GM18873 (cell line): Measurements from ENCODE around the gene CCL4L2.
"Not testable (repeated sequence)": the region's sequence is repeated elsewhere in the genome, so short reads cannot be mapped to it uniquely, and the experiment has no call there.

Source experiments
- ATAC-seq: cut with Tn5 transposase; IDR thresholded peaks from one replicate; pipeline ENCODE4 v1.9.1; 2021; ENCODE audit warnings: mild to moderate bottlenecking, moderate library complexity, moderate number of reproducible peaks; ENCODE audit not compliant: unreplicated experiment, low FRiP score

The CCL4L2 gene

DNA sequence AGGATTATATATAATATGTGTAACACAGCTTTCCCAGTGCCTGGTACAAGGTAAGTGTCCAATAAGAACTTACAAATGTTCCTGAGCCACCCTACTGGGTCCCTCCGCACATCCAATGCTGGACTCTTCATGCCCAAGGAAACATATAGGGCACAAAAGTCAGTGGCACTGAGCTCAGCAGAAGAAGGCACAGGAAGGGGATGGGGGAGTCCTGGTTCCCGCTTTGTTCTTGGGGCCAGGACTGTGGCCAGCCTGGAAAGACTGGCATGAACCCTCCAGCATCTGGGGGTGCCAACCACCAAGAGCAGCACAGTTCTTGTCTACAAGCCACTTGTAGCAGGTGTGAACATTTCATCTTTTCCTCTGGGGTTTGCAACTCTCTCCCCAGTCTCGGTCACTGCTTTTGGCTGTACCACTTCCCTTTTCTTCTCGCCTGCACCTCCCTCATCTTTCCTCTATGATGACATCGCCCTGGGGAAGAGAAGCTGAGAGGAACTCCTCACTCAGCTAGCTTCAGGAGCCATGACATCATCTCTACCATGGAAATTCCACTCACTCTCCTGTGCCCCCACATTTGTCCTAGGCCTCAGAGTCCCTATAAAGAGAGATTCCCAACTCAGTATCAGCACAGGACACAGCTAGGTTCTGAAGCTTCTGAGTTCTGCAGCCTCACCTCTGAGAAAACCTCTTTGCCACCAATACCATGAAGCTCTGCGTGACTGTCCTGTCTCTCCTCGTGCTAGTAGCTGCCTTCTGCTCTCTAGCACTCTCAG is at the start of gene CCL4L2:
TSS of gene CCL4L2 (plus strand) at position 625 of the 773 bp plus-strand sequence.
- ATAC-seq, result peak; percentile 59

DNA sequence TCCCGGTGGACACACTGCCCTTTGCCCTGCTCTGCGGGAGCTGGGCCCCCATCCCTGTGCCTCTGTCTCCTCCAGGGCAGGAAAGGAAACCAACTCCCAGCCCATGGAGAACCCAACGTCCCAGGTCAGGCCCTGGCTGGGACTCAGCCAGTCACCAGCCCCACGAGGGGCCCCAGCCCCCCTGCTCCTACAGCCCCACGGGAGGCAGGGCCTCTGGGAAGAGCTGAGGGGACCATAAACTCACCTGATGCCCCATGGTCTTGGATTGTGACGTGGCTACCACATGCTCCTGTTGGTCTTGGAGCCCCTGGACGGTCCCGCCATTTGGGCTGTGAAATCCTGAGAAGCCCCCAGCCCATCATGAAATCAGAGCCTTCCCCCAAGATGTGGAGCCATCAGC is 42.0 kb upstream of the CCL4L2 start:
- not testable (repeated sequence) for ATAC-seq

DNA sequence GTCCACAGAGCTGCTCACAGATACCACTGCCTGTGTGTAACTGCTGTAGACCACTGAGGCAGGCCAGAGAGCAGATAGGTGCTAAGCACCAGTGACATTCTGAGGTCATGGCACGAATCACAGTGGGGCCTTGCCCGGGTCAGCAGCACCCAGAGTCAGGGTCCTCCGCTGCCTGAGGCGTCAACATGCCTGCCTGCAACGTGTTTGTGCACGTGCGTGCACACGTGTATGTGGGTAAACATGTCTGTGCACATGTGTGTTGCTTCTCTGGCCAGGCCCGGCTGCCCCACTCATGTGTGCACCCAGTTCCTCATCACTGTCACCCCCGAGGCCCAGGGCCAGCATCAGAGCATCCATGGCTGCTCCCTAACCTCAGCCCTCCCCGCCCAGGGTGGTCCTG is 34.3 kb upstream of the CCL4L2 start, which contains the start of gene TBC1D3B:
TSS of gene TBC1D3B (minus strand) at position 101 of the 400 bp plus-strand sequence. CDS start 1,586 bp downstream, outside the sequence.
- ATAC-seq, result not testable (repeated sequence)

DNA sequence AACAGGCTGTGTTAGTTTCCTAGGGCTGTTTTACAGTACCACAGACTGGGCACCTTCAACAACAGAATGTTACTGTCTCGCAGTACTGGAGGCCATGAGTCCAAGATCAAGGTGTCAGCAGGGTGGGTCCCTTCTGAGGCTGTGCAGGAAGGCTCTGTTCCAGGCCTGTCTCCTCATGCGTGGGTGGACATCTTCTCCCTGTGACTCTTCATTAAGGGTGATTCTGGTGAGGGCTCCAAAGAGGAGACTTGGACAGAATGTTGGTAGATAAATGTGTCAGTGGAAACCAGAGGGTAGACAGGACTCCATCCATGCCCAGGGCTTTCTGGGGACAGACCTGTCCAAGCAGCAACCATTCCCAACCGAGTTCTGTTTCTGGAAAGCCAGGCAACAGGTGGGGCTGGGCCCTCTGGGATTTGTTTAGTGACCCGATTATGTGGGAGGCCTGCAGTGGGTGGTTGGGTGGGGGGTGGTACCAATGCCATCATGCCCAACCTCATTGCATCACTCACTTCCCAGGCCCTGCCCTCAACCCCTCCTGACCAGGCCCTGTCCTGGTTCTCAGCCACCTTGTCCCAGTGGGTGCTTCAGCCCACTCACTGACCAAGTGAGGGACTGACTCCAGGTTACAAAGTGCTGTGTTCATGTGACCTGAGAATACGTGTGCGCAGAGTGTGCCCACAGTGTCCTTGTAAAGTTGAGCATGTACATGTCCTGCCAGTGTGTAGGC is 29.3 kb upstream of the CCL4L2 start:
- ATAC-seq, result not testable (repeated sequence)

- no peak for ATAC-seq
Measured at GRCh38 chr17:36182176-36183000, 28.5 kb upstream of the CCL4L2 start.

GRCh38 chr17:36183001-36183971 is 27.6 kb upstream of the CCL4L2 start:
- ATAC-seq, result no peak

DNA sequence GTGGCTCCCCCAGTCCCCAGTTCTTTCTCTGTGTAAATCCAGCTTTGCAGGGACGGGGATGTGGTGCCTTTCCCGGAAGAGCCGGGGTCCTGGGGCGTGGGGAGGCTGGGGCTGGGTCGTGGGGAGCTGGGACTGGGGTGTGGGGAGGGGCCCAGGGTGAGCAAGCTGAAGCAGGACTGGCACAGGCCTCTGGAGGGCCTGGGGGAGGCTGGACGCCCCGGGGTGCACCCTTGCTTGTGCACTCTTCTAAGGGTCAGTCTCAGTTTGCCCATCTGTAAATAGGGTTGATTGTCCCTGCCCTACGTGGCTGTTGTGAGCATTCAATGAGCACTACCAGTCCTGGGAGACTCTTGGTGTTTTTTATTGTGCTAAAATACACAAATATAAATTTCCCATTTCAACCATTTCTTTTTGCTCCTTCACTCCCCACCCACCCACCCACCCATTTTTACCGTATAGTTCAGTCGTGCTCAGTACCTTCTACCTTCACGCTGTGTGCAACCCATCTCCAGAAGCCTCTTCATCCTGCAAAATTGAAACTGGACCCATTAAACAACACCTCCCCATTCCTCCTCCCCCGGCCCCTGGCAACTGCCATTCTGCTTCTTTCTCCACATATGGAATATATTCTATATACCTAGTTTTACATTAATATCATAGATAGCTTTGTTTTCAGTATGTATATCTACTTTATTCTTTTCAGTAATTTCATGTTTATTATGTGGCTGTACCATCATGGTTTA is 26.7 kb upstream of the CCL4L2 start:
- no peak for ATAC-seq

DNA sequence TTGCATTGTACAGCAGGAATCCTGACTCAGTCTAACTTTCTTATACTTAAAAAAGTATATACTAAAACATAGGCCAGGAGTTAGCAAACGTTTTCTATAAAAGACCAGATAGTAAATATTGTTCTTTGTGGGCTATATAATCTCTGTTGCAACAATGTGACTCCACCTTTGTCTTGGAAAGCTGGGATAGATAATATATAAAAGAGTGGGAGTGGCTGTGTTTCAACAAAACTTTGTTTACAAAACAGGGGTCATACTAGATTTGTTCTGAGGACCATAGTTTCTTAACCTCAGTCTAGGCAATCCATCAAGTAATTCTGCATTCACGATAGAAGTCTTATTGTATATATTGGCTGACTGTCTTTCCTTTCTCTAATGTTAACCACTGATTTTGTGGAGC is 25.4 kb upstream of the CCL4L2 start:
- no peak for ATAC-seq

DNA sequence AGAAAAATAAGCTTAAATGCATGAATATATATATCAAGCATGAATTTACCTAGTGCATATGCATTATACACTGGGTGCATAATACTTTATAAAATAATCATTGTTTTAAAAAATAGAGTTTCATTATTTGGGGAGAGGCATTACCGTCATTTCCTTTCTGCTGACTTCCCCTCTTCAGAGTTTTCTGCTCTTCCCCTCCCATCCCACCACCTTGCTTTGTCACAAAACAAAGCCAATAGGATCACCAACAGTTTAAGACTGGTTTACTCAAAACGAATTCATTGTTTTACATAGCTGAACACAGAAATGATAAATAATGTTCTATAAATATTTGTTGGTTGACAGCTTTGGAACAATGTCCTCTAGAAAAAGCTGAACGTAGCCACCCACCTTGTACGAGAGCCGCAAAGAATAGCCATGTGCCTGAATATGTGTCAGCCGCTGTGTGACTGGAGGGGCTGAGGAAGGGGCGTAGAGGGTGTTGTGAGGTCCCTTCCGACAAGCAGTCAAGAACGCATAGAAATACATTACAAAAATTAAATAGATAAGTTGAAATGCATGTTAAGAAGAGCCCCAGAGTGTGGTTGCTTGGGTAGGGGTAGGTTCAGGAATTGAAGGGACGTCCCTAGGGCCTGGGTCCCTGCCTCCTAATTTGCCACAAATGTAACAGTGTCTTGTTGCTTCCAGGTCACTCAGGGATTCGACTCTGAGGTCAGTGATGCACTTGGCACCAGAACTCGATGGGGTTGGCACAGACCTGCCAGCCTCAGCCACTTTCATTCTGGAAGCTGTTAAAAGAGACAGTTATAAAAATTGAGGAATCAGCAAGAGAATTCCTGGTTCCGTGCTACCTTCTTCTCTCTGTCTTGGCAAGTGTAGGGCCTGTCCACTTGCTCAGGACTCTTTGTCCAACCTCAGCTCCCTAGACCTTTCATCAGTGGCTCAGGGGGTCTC is 23.8 kb upstream of the CCL4L2 start:
- ATAC-seq, result not testable (repeated sequence)

- not testable (repeated sequence) for ATAC-seq
Measured at GRCh38 chr17:36187943-36188665, 22.8 kb upstream of the CCL4L2 start.

DNA sequence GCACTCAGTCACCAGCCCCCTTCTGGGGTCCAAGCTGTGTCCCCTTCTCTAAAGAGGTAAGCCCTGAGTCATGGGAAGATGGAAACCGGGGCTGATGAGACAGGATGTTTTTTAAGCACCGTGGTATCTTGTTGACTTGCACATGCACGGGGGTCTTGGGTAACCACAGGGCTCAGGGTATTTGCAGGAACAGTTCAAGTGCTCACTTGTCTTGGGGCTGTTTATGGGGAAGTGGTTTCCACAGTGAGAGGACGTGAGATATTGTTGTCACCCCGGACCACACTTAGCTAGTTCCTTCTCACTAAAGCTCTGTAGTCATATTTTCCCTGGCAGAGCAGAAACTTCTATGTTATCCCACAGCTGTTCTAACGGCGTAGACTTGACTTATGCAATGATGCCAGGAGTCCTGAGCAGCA is 22.0 kb upstream of the CCL4L2 start:
- no peak for ATAC-seq

- not testable (repeated sequence) for ATAC-seq
Measured at GRCh38 chr17:36189993-36190392, 20.9 kb upstream of the CCL4L2 start.

- ATAC-seq, result not testable (repeated sequence)
Measured at GRCh38 chr17:36190549-36191330, 20.1 kb upstream of the CCL4L2 start.

GRCh38 chr17:36193216-36193775 is 17.6 kb upstream of the CCL4L2 start:
- ATAC-seq, result no peak

DNA sequence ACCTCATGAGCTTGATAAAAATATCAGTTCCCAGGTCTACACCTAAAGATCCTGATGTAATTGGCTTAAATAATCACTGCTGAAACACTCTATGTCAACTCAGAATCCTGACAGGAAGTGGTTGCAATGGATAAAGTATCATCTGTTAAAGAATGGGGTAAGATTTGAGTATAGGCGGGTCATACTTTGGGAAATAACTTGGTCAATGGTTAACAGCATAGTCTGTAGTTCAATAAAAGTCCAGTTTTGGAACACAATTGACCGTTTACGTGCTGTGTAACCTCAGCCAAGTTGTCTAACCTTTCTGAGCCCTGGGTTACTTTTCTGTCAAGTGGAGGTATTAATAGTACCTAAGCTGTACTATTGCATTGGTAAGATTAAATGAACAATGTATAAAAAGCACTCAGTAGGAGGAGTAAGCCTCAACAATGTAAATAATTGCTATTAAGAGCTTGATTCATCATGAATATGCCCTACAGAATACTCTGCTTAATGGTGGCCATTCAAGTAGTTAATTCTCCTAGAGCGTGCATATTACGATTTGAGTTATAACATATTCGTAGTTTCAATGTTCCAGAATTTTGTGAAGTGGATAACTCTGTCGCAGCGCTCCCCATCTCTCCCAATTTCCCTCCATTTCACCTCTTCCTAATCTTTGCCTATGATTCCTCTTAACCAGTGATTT is 16.6 kb upstream of the CCL4L2 start:
- ATAC-seq, result not testable (repeated sequence)
